ENCODE results near the gene TPRKB. TPM values are rescaled to one million over a fixed set of nuclear protein-coding genes. Genes with fewer than 3 reads are reported as not detected.
"Not testable (repeated sequence)": the region's sequence is repeated elsewhere in the genome, so short reads cannot be mapped to it uniquely, and the experiment has no call there.

The TPRKB gene
- total and polyA plus RNA-seq, 2 experiments from 2014 or later = 20.1 to 57.2 TPM

- Histone ChIP-seq H3K36me3 (ENCODE audit: low read depth) (no peaks in the 10 kb centered on the region), H3K27ac (no peak overlapping the region), H3K27me3 (replicated peaks; ENCODE audit: insufficient read depth) (peaks cover 3% of the 10 kb centered on the region; the same call in 1 of the 2 replicates), H4K20me1 (ENCODE audit: insufficient read depth) (no peaks in the 10 kb centered on the region), H3K9me3 (ENCODE audit: low read depth) (no peaks in the 10 kb centered on the region), H3K9ac (no peak overlapping the region), H3K79me2 (ENCODE audit: insufficient read depth) (no peaks in the 10 kb centered on the region), H2AFZ (no peak overlapping the region), H3K4me1 (ENCODE audit: insufficient read depth) (no peaks in the 10 kb centered on the region), H3F3A (ENCODE audit: insufficient read depth) (no peaks in the 10 kb centered on the region), H3K9me2 (ENCODE audit: insufficient read depth) (no peaks in the 10 kb centered on the region), H3K4me3 (no peak overlapping the region), H3K4me2 (ENCODE audit: unreplicated experiment) (no peak overlapping the region)
- DNase-seq = no peak
- in situ Hi-C loops (cut with MboI) = no loop called here
- no peak for TF ChIP-seq EZH2 (IDR thresholded peaks at IDR 0.05; ENCODE audit: insufficient read depth, poor library complexity, severe bottlenecking)
- no peak for TF ChIP-seq EZH2phosphoT487 (IDR thresholded peaks at IDR 0.05; ENCODE audit: insufficient read depth, low read depth)
- 36 to 37% methylated on average over 5 of the region's 5 CpGs for WGBS, 2 experiments (ENCODE audit: low coverage in 1 of 2, low lambda C conversion rate in 2 of 2, missing lambda C conversion rate in 2 of 2)
Measured at GRCh38 chr2:73707058-73707457, 30.1 kb downstream of the TPRKB start.

- Histone ChIP-seq H3K9ac (no peak overlapping the region), H3K79me2 (ENCODE audit: insufficient read depth) (no peaks in the 10 kb centered on the region), H4K20me1 (ENCODE audit: insufficient read depth) (no peaks in the 10 kb centered on the region), H3K4me1 (ENCODE audit: insufficient read depth) (no peaks in the 10 kb centered on the region), H3K9me3 (ENCODE audit: low read depth) (no peaks in the 10 kb centered on the region), H3F3A (ENCODE audit: insufficient read depth) (no peaks in the 10 kb centered on the region), H3K27ac (no peak overlapping the region), H3K4me3 (no peak overlapping the region), H3K4me2 (ENCODE audit: unreplicated experiment) (no peak overlapping the region), H3K27me3 (replicated peaks; ENCODE audit: insufficient read depth) (peaks cover 3% of the 10 kb centered on the region; the same call in 1 of the 2 replicates), H3K9me2 (ENCODE audit: insufficient read depth) (no peaks in the 10 kb centered on the region), H2AFZ (no peak overlapping the region), H3K36me3 (ENCODE audit: low read depth) (no peaks in the 10 kb centered on the region)
- no peak for DNase-seq
- in situ Hi-C loops (cut with MboI) = no loop called here
- WGBS, 2 experiments (ENCODE audit: low coverage in 1 of 2, low lambda C conversion rate in 2 of 2, missing lambda C conversion rate in 2 of 2) = 55 to 59% methylated on average over 7 of the region's 7 CpGs
- TF ChIP-seq EZH2 (IDR thresholded peaks at IDR 0.05; ENCODE audit: insufficient read depth, poor library complexity, severe bottlenecking) = no peak
- no peak for TF ChIP-seq EZH2phosphoT487 (IDR thresholded peaks at IDR 0.05; ENCODE audit: insufficient read depth, low read depth)
Measured at GRCh38 chr2:73705091-73705490, 32.1 kb downstream of the TPRKB start.

DNA sequence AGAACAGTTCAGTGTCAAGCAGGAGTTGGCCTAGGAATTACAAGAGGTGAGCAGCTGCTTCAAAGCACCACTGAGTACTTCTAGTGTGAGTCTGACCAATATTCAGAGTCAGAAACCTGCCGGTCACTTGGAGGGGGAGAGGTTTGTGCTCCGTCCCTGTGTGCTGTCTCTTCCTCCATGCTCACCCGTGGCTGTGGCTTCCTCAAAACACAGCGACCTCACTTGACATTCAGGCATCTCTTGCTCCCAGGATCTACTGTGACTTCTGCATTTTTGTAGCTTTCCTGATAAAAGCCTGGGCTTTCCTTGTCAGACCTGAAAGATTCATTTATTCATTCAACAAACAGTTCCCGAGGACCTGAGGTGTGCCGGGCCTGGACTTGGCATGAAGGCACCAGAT lies 32.9 kb downstream of the TPRKB start:
- no peak overlapping the region for H2AFZ ChIP-seq
- H3K27ac ChIP-seq = no peak overlapping the region
- no peaks in the 10 kb centered on the region for H3K9me2 ChIP-seq (ENCODE audit: insufficient read depth)
- no peaks in the 10 kb centered on the region for H3K36me3 ChIP-seq (ENCODE audit: low read depth)
- no peak overlapping the region for H3K9ac ChIP-seq
- no peaks in the 10 kb centered on the region for H3K4me1 ChIP-seq (ENCODE audit: insufficient read depth)
- DNase-seq = no peak
- no peaks in the 10 kb centered on the region for H3K79me2 ChIP-seq (ENCODE audit: insufficient read depth)
- no peak overlapping the region for H3K4me3 ChIP-seq
- no peak overlapping the region for H3K4me2 ChIP-seq (ENCODE audit: unreplicated experiment)
- no peaks in the 10 kb centered on the region for H4K20me1 ChIP-seq (ENCODE audit: insufficient read depth)
- peaks cover 3% of the 10 kb centered on the region; the same call in 1 of the 2 replicates for H3K27me3 ChIP-seq (replicated peaks; ENCODE audit: insufficient read depth)
- 41 to 45% methylated on average over 6 of the region's 6 CpGs for WGBS, 2 experiments (ENCODE audit: low coverage in 1 of 2, low lambda C conversion rate in 2 of 2, missing lambda C conversion rate in 2 of 2)
- in situ Hi-C loops (cut with MboI) = no loop called here
- H3F3A ChIP-seq (ENCODE audit: insufficient read depth) = no peaks in the 10 kb centered on the region
- no peaks in the 10 kb centered on the region for H3K9me3 ChIP-seq (ENCODE audit: low read depth)
- TF ChIP-seq EZH2 (IDR thresholded peaks at IDR 0.05; ENCODE audit: insufficient read depth, poor library complexity, severe bottlenecking) (no peak), EZH2phosphoT487 (IDR thresholded peaks at IDR 0.05; ENCODE audit: insufficient read depth, low read depth) (no peak)

DNA sequence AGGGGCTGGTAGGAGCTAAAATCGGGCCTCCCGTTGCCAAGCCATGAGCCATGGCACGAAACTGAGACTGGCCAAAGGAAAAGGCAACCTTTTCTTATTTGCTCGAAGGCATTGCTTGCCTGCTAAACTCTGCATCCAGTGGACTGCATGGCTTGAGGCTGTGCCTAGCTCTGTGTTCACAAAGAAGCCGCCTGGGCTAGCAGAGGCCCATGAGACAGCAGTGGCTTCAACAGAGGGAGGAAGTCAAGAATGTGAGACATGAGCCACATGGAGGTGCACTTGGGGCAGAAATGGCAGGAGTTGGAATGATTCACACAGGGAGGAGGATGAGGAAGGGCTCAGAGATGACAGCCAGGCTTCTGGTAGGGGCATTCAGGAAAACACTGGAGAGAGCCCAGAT lies 33.5 kb downstream of the TPRKB start:
- Histone ChIP-seq H2AFZ (no peak overlapping the region), H3K9ac (no peak overlapping the region), H3K27ac (no peak overlapping the region), H3K4me2 (ENCODE audit: unreplicated experiment) (no peak overlapping the region), H3K9me2 (ENCODE audit: insufficient read depth) (no peaks in the 10 kb centered on the region), H3K4me3 (no peak overlapping the region), H3K27me3 (replicated peaks; ENCODE audit: insufficient read depth) (peaks cover 3% of the 10 kb centered on the region; the same call in 1 of the 2 replicates), H3F3A (ENCODE audit: insufficient read depth) (no peaks in the 10 kb centered on the region), H3K9me3 (ENCODE audit: low read depth) (no peaks in the 10 kb centered on the region), H3K79me2 (ENCODE audit: insufficient read depth) (no peaks in the 10 kb centered on the region), H3K36me3 (ENCODE audit: low read depth) (no peaks in the 10 kb centered on the region), H3K4me1 (ENCODE audit: insufficient read depth) (no peaks in the 10 kb centered on the region), H4K20me1 (ENCODE audit: insufficient read depth) (no peaks in the 10 kb centered on the region)
- TF ChIP-seq EZH2 (IDR thresholded peaks at IDR 0.05; ENCODE audit: insufficient read depth, poor library complexity, severe bottlenecking) = no peak
- no peak for TF ChIP-seq EZH2phosphoT487 (IDR thresholded peaks at IDR 0.05; ENCODE audit: insufficient read depth, low read depth)
- in situ Hi-C loops (cut with MboI) = no loop called here
- DNase-seq = no peak
- 77 to 83% methylated on average over 5 of the region's 5 CpGs for WGBS, 2 experiments (ENCODE audit: low coverage in 1 of 2, low lambda C conversion rate in 2 of 2, missing lambda C conversion rate in 2 of 2)

DNA sequence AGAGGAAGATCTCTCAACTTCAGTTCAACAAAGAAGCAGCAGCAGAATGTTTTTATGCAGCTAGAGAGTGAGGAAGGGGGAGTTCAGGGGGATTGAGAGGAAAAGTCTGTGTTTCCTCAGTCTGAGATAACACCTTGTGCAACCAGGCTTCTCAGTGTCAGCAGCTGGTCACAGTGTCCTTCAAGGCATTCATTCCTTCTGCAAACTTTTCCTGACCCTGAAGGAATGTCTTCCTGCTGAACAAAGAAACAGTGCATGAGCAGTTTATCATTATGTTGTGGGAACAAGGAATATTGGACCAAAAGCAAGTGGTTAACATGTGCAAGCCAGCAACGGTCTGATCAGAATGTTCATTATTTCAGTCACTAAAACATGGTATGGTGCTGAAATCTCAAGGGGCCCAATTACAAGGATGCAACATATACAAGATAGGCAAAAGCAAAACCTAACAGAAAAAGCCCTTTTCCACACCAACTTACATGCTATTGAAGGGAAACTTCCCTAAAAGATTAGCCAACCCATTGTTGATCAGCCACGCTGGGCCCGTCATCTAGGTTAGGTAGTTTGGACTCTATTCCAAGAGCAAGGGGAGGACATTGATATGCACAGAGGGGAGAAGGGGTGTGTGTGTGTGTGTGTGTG lies 34.2 kb downstream of the TPRKB start:
- H3K4me3 ChIP-seq; H3K36me3 ChIP-seq (ENCODE audit: low read depth); in situ Hi-C loops (cut with MboI); H3K27ac ChIP-seq; H3K4me1 ChIP-seq (ENCODE audit: insufficient read depth); H3K27me3 ChIP-seq (replicated peaks; ENCODE audit: insufficient read depth); H3F3A ChIP-seq (ENCODE audit: insufficient read depth); H3K4me2 ChIP-seq (ENCODE audit: unreplicated experiment); H4K20me1 ChIP-seq (ENCODE audit: insufficient read depth); H3K9me3 ChIP-seq (ENCODE audit: low read depth); H3K9me2 ChIP-seq (ENCODE audit: insufficient read depth); H3K9ac ChIP-seq; H2AFZ ChIP-seq; DNase-seq; H3K79me2 ChIP-seq (ENCODE audit: insufficient read depth): not testable (repeated sequence)
- WGBS, 2 experiments (ENCODE audit: low coverage in 1 of 2, low lambda C conversion rate in 2 of 2, missing lambda C conversion rate in 2 of 2) = 10 to 13% methylated on average over 3 of the region's 3 CpGs

All from GM23248 (cell line).